ENCODE results near the gene FRMD5. TPM values are rescaled to one million over a fixed set of nuclear protein-coding genes. Genes with fewer than 3 reads are reported as not detected.

FRMD5 gene
- total and polyA plus RNA-seq, 2 donors: 0.09 to 0.11 TPM

DNA sequence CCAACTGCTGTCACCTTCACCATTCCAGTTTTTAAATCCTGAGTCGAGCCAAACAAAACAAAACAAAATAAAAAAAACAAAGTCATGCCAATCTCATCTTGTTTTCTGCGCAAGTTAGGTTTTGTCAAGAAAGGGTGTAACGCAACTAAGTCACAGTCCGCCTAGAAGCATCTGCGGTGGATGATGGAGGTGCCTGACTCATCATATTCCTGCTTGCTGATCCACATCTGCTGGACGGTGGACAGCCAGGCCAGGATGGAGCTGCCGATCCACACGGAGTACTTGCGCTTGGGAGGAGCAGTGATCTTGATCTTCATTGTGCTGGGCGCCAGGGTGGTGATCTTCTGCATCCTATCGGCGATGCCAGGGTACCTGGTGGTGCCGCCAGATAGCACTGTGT, 206.2 kb downstream of the FRMD5 start:
- no peaks in the 10 kb centered on the region for H3K27me3 ChIP-seq (ENCODE audit: control insufficient read depth in 2 of 2, insufficient read depth in 1 of 2, low read length in 1 of 2)
- no peaks in the 10 kb centered on the region for H3K9me3 ChIP-seq (ENCODE audit: control insufficient read depth in 2 of 2, insufficient read depth in 1 of 2, low read length in 1 of 2)
- H3K4me3 ChIP-seq (ENCODE audit: low read length in 2 of 2): no peak overlapping the region
- 97% methylated on average over 13 of the region's 13 CpGs for WGBS
- H3K36me3 ChIP-seq (ENCODE audit: control insufficient read depth in 2 of 2, insufficient read depth in 2 of 2, low read length in 1 of 2): no peaks in the 10 kb centered on the region
- no peak for DNase-seq (ENCODE audit: low read depth in 6 of 9, low spot score in 9 of 9)
- no peaks in the 10 kb centered on the region for H3K4me1 ChIP-seq (ENCODE audit: control insufficient read depth in 2 of 2, insufficient read depth in 2 of 2, low read length in 2 of 2)
- H3K27ac ChIP-seq (ENCODE audit: low read depth in 1 of 2, low read length in 1 of 2): no peak overlapping the region

DNA sequence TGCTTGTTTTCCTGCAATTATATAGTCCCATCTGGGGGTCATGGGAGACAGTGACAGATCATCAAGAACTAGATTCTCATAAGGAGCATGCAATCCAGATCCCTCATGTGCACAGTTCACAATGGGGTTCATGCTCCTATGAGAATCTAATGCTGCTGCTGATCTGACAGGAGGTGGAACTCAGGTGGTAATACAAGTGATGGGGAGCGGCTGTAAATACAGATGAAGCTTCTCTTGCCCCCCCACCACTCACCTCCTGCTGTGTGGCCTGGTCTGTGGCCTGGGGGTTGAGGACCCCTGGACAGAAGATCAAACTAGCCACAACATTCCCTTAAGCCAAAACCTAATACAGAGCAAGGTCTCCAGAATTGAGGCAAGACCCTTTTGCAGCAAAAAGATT, 207.1 kb downstream of the FRMD5 start:
- H3K27me3 ChIP-seq (ENCODE audit: control insufficient read depth in 2 of 2, insufficient read depth in 1 of 2, low read length in 1 of 2): no peaks in the 10 kb centered on the region
- no peaks in the 10 kb centered on the region for H3K4me1 ChIP-seq (ENCODE audit: control insufficient read depth in 2 of 2, insufficient read depth in 2 of 2, low read length in 2 of 2)
- DNase-seq (ENCODE audit: low read depth in 6 of 9, low spot score in 9 of 9): no peak
- H3K9me3 ChIP-seq (ENCODE audit: control insufficient read depth in 2 of 2, insufficient read depth in 1 of 2, low read length in 1 of 2): no peaks in the 10 kb centered on the region
- 92% methylated on average over 1 of the region's 1 CpG for WGBS
- H3K36me3 ChIP-seq (ENCODE audit: control insufficient read depth in 2 of 2, insufficient read depth in 2 of 2, low read length in 1 of 2): no peaks in the 10 kb centered on the region
- H3K27ac ChIP-seq (ENCODE audit: low read depth in 1 of 2, low read length in 1 of 2): no peak overlapping the region
- H3K4me3 ChIP-seq (ENCODE audit: low read length in 2 of 2): no peak overlapping the region

DNA sequence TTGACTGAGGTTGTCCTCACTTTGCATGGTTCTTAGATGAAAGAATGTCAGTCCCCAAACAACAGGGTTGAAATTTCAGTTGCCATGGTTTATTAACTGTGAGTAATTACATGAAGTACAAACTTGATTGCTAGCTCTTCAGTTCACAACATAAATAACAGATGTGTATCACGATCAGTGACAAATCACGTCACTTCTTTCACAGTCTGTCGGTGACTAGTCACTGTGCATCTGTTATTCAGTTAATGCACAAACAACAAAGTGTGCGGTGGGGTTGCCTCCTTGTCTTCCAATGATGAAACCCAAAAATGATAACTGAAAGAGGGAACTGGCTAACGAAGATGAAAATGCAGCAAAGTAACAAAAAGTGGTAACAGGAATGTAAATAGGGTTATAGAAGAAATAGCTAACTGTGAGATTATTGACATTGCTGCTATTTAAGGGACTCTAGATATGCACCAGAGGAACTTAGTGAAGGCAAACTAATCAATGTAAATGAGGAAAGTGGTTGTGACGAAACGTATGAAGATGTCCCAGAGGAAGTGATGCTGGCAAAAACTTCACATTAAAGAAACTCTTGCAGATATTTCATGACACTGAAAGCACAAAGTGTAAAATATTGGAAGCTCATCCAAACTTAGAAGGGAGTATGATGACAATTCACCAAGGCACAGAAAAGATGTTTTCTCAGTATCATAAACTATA, 208.9 kb downstream of the FRMD5 start:
- Histone ChIP-seq H3K4me3 (ENCODE audit: low read length in 2 of 2) (no peak overlapping the region), H3K4me1 (ENCODE audit: control insufficient read depth in 2 of 2, insufficient read depth in 2 of 2, low read length in 2 of 2) (no peaks in the 10 kb centered on the region), H3K36me3 (ENCODE audit: control insufficient read depth in 2 of 2, insufficient read depth in 2 of 2, low read length in 1 of 2) (no peaks in the 10 kb centered on the region), H3K9me3 (ENCODE audit: control insufficient read depth in 2 of 2, insufficient read depth in 1 of 2, low read length in 1 of 2) (no peaks in the 10 kb centered on the region), H3K27me3 (ENCODE audit: control insufficient read depth in 2 of 2, insufficient read depth in 1 of 2, low read length in 1 of 2) (no peaks in the 10 kb centered on the region), H3K27ac (ENCODE audit: low read depth in 1 of 2, low read length in 1 of 2) (no peak overlapping the region)
- WGBS: 78% methylated on average over 7 of the region's 7 CpGs
- no peak for DNase-seq (ENCODE audit: low read depth in 6 of 9, low spot score in 9 of 9)

DNA sequence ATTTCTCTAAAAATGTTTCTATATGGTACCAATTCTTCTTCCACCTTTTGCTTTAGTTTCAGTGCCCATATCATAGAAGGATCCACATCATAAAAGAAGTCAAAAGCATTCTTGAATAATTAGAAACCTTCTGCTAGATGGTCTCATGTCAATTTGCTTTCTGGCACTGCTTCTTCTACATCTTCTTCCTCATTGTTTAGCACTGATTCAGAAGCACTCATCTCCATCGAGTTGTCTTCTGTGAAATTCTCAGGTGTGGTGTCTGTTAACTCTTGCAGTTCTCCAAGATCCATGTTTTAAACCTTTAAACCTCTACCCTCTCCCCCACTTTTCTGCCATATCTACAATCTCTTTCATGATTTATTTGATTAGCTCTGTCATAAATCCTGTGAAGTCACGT, 213.5 kb downstream of the FRMD5 start:
- no peak for DNase-seq (ENCODE audit: low read depth in 6 of 9, low spot score in 9 of 9)
- Histone ChIP-seq H3K27me3 (ENCODE audit: control insufficient read depth in 2 of 2, insufficient read depth in 1 of 2, low read length in 1 of 2) (no peaks in the 10 kb centered on the region), H3K9me3 (ENCODE audit: control insufficient read depth in 2 of 2, insufficient read depth in 1 of 2, low read length in 1 of 2) (no peaks in the 10 kb centered on the region), H3K4me3 (ENCODE audit: low read length in 2 of 2) (no peak overlapping the region), H3K27ac (ENCODE audit: low read depth in 1 of 2, low read length in 1 of 2) (no peak overlapping the region), H3K36me3 (ENCODE audit: control insufficient read depth in 2 of 2, insufficient read depth in 2 of 2, low read length in 1 of 2) (no peaks in the 10 kb centered on the region), H3K4me1 (ENCODE audit: control insufficient read depth in 2 of 2, insufficient read depth in 2 of 2, low read length in 2 of 2) (no peaks in the 10 kb centered on the region)
- WGBS: 82% methylated on average over 2 of the region's 2 CpGs

DNA sequence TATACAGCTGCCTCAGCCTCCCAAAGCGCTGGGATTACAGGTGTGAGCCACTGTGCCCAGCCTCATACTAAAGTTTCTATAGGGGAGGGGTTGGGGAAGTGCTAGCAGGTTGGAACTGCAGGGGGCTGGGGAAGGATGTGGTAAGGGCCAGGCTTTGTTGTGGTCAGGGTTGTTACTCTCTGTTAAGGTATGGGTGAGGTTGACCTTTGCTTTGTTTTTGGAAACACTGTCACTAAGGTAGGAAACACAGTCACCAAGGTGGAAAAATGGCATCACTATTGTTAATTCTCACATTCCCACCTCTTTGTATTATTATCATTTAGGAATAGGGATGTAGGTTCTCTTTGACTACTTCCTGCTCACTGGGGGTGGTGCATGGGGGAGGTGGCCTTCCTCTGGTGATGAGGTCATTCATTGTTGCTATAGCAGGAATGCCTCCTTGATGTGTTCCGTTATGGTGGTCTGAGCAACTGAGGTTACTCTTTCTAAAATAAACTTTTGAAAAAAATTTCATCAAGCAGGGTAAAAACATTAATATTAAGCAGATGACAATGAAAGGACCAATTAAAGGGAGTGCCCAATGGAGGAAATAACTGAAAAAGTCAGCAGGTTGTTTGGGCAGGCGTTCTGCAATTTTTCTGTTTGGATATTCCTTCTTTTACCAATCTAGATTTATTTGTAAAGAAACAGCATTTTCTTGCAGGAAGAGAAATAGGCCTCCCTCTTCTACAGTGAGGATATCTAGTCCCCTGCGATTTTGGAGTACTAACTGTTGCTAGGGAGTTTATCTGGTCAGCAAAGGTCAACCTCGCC, 217.8 kb downstream of the FRMD5 start:
- peak in 3 of 9 donors; percentile 8 to 32 (median 18) for DNase-seq (ENCODE audit: low read depth in 6 of 9, low spot score in 9 of 9)
- 71% methylated on average over 5 of the region's 5 CpGs for WGBS
- H3K9me3 ChIP-seq (ENCODE audit: control insufficient read depth in 2 of 2, insufficient read depth in 1 of 2, low read length in 1 of 2): no peaks in the 10 kb centered on the region

DNA sequence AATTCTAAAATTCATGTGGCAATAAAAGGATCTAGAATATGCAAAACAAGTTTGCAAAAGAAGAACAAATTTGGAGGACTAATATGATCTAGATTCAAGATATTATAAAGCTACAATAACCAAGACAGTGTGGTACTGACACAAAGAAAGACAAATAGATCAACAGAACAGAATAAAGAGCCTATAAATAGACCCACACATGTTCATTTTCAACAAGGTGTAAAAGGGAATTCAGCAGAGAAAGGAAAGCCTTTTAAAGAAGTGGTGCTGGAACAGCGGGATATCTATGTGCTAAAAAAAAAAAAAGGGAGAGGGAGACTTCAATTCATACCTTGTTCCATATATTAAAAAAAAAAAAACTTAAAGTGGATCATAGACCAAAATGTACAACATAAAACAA, 219.3 kb downstream of the FRMD5 start:
- DNase-seq (ENCODE audit: low read depth in 6 of 9, low spot score in 9 of 9): no peak
- no peaks in the 10 kb centered on the region for H3K4me1 ChIP-seq (ENCODE audit: control insufficient read depth in 2 of 2, insufficient read depth in 2 of 2, low read length in 2 of 2)
- no peaks in the 10 kb centered on the region for H3K27me3 ChIP-seq (ENCODE audit: control insufficient read depth in 2 of 2, insufficient read depth in 1 of 2, low read length in 1 of 2)
- no peaks in the 10 kb centered on the region for H3K9me3 ChIP-seq (ENCODE audit: control insufficient read depth in 2 of 2, insufficient read depth in 1 of 2, low read length in 1 of 2)
- no peak overlapping the region for H3K4me3 ChIP-seq (ENCODE audit: low read length in 2 of 2)
- H3K36me3 ChIP-seq (ENCODE audit: control insufficient read depth in 2 of 2, insufficient read depth in 2 of 2, low read length in 1 of 2): no peaks in the 10 kb centered on the region
- 98% methylated on average over 1 of the region's 1 CpG for WGBS
- no peak overlapping the region for H3K27ac ChIP-seq (ENCODE audit: low read depth in 1 of 2, low read length in 1 of 2)

More for the DNA sequence above, 217.8 kb downstream of the FRMD5 start:
- H3K27ac ChIP-seq (ENCODE audit: low read depth in 1 of 2, low read length in 1 of 2): no peak overlapping the region
- no peaks in the 10 kb centered on the region for H3K27me3 ChIP-seq (ENCODE audit: control insufficient read depth in 2 of 2, insufficient read depth in 1 of 2, low read length in 1 of 2)
- no peak overlapping the region for H3K4me3 ChIP-seq (ENCODE audit: low read length in 2 of 2)
- no peaks in the 10 kb centered on the region for H3K36me3 ChIP-seq (ENCODE audit: control insufficient read depth in 2 of 2, insufficient read depth in 2 of 2, low read length in 1 of 2)
- H3K4me1 ChIP-seq (ENCODE audit: control insufficient read depth in 2 of 2, insufficient read depth in 2 of 2, low read length in 2 of 2): no peaks in the 10 kb centered on the region

DNA sequence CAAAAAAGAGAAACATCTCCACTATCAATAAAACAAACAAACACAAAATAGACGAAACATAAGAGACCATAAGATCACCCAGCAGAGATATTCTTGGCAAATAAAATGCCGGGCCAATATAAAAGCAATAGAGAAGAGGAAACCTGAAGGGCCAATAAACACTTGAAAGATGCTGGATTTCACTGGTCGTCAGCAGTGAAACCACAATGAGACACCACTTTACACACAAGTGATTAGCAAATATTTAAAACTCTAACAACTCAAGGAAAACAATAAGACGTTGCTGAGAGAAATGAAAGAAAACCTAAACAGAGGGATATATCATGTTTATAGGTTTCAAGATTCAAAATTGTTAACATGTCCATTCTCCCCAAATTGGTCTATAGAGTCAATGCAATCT, 219.7 kb downstream of the FRMD5 start:
- H3K4me3 ChIP-seq (ENCODE audit: low read length in 2 of 2): no peak overlapping the region
- no peak overlapping the region for H3K27ac ChIP-seq (ENCODE audit: low read depth in 1 of 2, low read length in 1 of 2)
- H3K4me1 ChIP-seq (ENCODE audit: control insufficient read depth in 2 of 2, insufficient read depth in 2 of 2, low read length in 2 of 2): no peaks in the 10 kb centered on the region
- 61% methylated on average over 4 of the region's 4 CpGs for WGBS
- DNase-seq (ENCODE audit: low read depth in 6 of 9, low spot score in 9 of 9): no peak
- no peaks in the 10 kb centered on the region for H3K27me3 ChIP-seq (ENCODE audit: control insufficient read depth in 2 of 2, insufficient read depth in 1 of 2, low read length in 1 of 2)
- no peaks in the 10 kb centered on the region for H3K36me3 ChIP-seq (ENCODE audit: control insufficient read depth in 2 of 2, insufficient read depth in 2 of 2, low read length in 1 of 2)
- no peaks in the 10 kb centered on the region for H3K9me3 ChIP-seq (ENCODE audit: control insufficient read depth in 2 of 2, insufficient read depth in 1 of 2, low read length in 1 of 2)

DNA sequence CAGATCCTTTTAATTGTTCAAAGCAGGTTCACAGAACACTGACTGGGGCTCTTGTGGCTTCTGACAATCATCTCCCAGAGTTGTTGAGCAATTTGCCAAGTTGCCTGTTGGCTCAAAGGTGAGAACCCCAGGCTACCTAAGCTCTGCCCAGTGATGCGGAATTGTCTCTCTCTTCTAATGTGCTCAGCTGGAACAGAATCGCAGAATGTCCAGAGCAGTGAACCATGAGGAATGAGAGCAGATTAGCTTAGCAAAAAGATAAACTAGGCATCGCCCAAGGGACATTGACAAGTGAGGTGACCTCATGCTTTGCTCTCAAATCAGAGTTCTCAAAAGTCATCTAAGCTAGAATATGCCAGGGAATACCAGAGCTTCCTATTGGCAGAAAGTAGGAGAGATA, 220.2 kb downstream of the FRMD5 start:
- WGBS: 91% methylated on average over 3 of the region's 3 CpGs
- Histone ChIP-seq H3K4me1 (ENCODE audit: control insufficient read depth in 2 of 2, insufficient read depth in 2 of 2, low read length in 2 of 2) (no peaks in the 10 kb centered on the region), H3K27me3 (ENCODE audit: control insufficient read depth in 2 of 2, insufficient read depth in 1 of 2, low read length in 1 of 2) (no peaks in the 10 kb centered on the region), H3K4me3 (ENCODE audit: low read length in 2 of 2) (no peak overlapping the region), H3K36me3 (ENCODE audit: control insufficient read depth in 2 of 2, insufficient read depth in 2 of 2, low read length in 1 of 2) (no peaks in the 10 kb centered on the region), H3K9me3 (ENCODE audit: control insufficient read depth in 2 of 2, insufficient read depth in 1 of 2, low read length in 1 of 2) (no peaks in the 10 kb centered on the region), H3K27ac (ENCODE audit: low read depth in 1 of 2, low read length in 1 of 2) (no peak overlapping the region)
- DNase-seq (ENCODE audit: low read depth in 6 of 9, low spot score in 9 of 9): no peak

DNA sequence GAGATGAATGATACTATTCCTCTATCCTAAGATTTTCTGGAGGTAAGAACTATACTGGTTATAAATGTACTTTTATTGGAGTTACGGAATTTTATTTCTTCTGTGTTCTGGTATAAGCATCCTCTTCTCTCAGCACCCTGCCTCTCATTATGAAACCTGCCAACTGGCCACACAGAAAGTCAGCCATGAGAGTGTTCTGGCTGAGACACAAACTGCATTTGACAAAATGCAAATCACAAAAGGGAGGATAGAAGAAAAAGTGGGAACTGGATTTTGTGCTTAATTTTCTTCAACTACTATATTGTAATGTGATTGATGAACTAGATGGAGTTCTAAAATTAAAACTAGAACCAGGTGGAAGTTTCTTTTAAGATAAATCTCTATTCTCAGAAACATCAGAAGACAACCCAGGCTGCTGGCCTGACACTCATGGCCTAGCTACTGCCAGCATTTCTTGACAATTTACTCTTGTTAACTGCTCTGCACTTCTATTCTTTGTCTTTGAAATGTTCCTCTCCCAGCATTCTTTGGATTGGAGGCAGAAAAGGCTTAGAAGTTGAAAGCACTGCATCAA, 225.2 kb downstream of the FRMD5 start:
- H3K36me3 ChIP-seq (ENCODE audit: control insufficient read depth in 2 of 2, insufficient read depth in 2 of 2, low read length in 1 of 2): no peaks in the 10 kb centered on the region
- no peaks in the 10 kb centered on the region for H3K9me3 ChIP-seq (ENCODE audit: control insufficient read depth in 2 of 2, insufficient read depth in 1 of 2, low read length in 1 of 2)
- H3K4me1 ChIP-seq (ENCODE audit: control insufficient read depth in 2 of 2, insufficient read depth in 2 of 2, low read length in 2 of 2): no peaks in the 10 kb centered on the region
- no peak overlapping the region for H3K27ac ChIP-seq (ENCODE audit: low read depth in 1 of 2, low read length in 1 of 2)
- no peak overlapping the region for H3K4me3 ChIP-seq (ENCODE audit: low read length in 2 of 2)
- DNase-seq (ENCODE audit: low read depth in 6 of 9, low spot score in 9 of 9): no peak
- H3K27me3 ChIP-seq (ENCODE audit: control insufficient read depth in 2 of 2, insufficient read depth in 1 of 2, low read length in 1 of 2): no peaks in the 10 kb centered on the region
- 99% methylated on average over 1 of the region's 1 CpG for WGBS

Data from thymus (tissue), 11 donors.